Mesenteric fat pad (tissue), 1 donor: ENCODE data around the gene HES3. TPM values are rescaled to one million over a fixed set of nuclear protein-coding genes. Genes with fewer than 3 reads are reported as not detected.

Experiments used
- DNase-seq: peaks from one replicate; pipeline ENCODE4 v3.0.0-alpha.2; 2020; ENCODE audit warnings: low spot score
- long read RNA-seq: library from polyadenylated mRNA; unstranded; transcript quantifications from one replicate; pipeline ENCODE4 v2.0.0, GENCODE V29; 2020
- total RNA-seq: library from RNA; stranded (reverse); fragmentation: NEBNext Ultra II Directional; extraction: Animal tissue kit (Norgen Biotek cat#: 25700); gene quantifications from one replicate; pipeline ENCODE4 v1.2.1, GENCODE V29; 2021
- donor health status: DM: yes; HTN: yes; CAD: no.

HES3 gene, protein sequence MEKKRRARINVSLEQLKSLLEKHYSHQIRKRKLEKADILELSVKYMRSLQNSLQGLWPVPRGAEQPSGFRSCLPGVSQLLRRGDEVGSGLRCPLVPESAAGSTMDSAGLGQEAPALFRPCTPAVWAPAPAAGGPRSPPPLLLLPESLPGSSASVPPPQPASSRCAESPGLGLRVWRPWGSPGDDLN
- total RNA-seq: not detected
- long read RNA-seq: 0 reads

DNA sequence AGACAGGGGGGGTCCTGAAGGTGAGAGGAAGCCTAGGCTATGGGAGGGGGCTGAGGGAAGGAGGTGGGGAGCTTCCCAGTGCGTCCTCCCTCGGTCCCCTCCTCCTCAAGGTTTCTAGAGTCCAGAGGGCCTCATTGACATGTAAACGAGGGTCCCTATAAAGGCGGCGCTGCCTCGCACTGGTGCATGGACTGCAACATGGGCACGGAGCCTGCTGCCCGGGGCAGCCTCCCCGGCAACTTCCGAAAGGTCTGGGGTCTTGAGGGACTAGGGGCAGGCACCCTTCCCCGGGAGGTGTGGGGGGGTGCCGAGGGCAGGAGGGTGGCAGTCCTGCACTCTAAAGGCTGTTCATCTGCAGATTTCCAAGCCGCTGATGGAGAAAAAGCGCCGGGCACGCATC lies at the start of gene HES3:
HES3 (plus strand) TSS at position 187 of the 400 bp plus-strand sequence; CDS start at position 374, 187 bp downstream.
- no peak for DNase-seq

DNA sequence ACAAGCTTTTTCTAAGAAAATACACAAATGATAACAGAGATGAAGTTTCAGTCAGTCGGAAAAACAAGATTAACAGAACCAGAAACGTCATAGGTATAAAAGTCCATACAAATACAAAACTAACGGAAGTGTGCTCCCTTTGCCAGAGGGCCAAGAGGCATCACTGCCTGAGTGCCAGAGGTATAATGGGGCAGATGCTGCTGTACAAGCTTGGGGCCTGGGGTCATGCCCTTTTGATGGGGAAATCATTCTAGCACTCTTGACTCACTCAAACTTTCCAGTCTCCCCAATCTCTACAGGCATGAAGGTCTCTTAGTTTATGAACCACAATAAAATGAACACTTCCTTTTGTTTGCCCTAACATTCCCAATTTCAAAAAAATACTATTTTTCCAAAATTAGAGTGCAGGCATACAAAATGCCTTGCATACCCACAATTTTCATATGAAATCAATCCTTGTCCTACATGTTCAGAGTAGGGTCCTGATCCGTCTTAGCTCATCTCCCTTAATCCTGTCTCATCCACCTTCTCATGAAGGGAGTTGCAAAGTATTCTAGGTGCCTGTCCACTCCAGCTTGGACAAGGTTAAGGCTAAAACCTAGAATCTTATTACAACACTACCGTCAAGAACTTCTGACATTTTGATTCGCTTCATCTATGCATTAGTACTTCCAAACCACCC lies 46.1 kb upstream of the HES3 start:
- no peak for DNase-seq

- DNase-seq: no peak
Measured at GRCh38 chr1:6198646-6199297, 45.2 kb upstream of the HES3 start.

DNA sequence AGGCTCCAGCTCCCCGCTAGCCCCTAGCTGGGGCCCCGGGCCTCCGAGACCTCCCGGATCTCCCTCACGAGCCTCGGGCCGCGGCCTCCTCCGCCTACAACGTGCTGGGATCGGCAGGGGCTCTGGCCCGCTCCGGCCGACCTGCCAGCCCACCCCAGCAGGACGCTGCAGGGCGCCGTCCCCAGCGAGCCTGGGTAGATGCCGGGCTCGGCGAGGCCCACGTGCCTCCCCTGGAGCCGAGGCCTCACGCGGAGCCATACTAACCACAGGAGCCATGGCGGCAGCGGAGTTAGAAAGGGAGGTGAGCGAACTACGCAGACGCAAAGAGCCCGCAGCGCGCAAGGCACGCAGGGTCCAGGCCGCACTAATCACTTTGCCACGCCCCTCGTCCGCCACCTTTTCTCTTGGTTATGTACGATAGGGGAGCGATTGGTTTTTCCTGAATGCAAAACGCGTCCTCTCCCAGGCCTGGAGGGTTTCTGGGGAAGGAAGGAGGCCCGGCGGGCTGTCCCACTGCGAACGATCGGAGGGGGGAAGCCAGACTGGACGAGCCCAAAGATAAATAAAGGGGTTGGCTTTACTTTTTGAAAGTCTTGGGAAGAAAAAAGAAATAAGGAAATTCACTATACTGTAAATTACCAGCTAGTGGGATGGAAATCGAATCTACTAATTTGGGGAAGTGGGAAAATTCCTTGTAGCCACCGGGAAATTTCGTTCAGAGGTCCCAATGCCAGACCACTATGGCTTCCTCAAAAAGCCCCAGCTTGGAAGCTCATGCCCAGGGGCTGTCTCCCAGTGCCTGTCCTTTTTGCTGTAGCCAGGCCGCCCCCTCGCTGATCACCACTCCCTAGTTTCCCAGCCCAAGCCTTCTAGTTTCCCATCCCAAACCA lies 44.4 kb upstream of the HES3 start, which contains the start of gene RPL22:
RPL22 (minus strand) TSS at position 298 of the 890 bp plus-strand sequence; CDS start at position 276, 22 bp downstream.
- peak; percentile 96 for DNase-seq

- DNase-seq: no peak
Measured at GRCh38 chr1:6200188-6200809, 43.7 kb upstream of the HES3 start.

- no peak for DNase-seq
Measured at GRCh38 chr1:6202256-6202655, 41.7 kb upstream of the HES3 start.

DNA sequence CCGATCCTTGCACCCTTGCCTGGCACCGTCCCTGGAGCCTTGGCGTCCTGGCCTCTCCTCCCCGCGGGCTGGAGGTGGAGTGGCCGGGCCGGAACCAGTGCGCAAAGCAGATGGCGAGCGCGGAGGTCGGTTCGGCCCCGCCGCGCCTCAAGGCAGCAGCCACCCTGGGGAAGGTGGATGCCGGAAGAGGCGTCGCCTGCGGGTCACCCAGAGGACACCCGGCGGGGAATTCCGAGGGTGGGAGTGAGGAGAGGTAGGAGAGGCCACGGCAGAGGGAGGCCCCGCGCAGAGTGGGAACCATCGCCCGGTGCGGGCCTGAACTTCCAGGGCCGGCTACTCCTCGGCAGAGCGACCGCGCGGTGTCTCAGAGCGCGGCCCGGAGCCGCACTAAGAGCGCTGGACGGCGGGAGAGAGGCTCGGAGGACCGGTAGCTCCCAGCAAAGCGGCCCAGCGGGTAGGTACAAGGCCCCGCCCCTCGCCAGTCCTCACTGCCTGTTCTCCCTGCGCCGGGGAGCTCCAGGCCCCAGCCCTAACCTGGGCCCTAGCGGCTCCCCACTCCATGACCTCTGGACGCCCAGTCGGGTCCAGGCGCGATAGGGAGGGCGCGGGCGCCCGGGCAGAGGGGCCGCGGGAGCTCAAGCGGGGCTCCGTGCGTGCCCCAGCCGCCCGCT lies 38.0 kb upstream of the HES3 start, which contains the start of gene RNF207:
RNF207 (plus strand) TSS at position 271 of the 671 bp plus-strand sequence. CDS start 417 bp downstream, outside the sequence.
- DNase-seq: no peak

- DNase-seq: no peak
Measured at GRCh38 chr1:6206520-6206855, 37.5 kb upstream of the HES3 start.

DNA sequence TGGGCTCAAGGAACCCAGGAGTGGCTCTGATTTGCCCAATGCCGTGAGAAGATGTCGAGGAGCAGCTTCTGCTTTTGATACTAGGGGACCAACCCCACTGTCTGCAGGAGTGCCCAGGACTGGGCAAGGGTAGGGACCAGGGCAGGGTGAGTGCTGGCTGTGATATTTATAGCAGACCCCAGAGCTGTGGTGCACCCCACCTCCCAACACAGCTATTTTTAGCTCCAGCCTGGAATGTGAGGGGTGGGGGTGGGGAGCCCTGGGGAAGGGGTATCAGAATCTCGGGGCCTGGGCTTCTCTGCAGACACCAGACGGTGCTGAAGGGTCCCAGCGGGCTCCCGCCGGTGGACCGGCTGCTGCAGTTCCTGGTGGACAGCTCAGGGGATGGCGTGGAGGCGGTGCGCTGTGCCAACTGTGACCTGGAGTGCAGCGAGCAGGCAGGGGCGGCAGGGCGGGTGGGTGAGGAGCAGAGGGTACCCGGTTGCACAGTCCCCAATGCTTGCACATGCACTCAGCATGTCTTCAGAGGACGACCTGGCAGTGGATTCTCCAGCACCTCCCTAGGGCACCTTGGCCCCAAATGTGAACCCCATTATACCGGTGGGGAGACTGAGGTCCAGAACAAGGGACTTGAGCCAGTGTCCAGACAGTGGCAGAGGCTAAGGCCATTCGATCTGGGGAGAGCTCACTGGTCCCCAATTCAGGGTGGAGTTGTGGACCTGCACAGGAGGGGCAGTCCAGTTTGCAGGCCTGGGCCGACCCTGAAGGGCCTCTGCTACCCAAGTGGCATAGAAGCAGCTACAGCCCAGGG lies 36.7 kb upstream of the HES3 start:
- DNase-seq: no peak

- DNase-seq: no peak
Measured at GRCh38 chr1:6207921-6208320, 36.1 kb upstream of the HES3 start.

DNA sequence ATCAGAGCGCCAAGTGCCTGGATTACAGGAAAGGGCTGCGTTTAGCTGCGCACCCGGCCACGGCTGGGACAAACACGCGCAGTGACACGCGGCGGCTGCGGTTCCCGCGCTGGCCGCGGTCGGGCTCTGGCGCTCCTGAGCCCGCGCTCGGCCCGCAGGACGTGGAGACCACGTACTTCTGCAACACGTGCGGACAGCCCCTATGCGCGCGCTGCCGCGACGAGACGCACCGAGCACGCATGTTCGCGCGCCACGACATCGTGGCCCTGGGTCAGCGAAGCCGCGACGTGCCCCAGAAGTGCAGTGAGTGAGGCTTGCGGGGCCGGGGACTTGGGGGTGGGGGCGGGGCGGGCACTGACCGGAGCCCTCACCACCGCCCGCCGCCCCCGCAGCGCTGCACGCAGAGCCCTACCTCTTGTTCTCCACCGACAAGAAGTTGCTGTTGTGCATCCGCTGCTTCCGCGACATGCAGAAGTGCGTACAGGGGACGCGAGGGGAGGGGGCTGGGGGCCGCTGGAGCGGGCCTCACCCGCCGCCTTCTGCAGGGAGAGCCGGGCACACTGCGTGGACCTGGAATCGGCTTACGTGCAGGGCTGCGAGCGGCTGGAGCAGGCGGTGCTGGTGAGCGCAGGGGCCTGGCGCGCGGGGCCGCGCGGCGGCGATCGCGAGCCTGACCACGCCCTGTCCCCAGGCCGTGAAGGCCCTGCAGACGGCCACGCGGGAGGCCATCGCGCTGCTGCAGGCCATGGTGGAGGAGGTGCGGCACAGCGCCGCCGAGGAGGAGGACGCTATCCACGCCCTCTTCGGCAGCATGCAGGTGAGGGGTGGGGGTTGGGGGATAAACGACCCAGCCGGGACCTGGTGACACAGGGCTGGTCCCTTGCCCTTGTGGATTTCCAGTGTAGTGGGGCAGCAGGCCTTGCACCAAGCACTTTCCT lies 35.0 kb upstream of the HES3 start:
- no peak for DNase-seq

DNA sequence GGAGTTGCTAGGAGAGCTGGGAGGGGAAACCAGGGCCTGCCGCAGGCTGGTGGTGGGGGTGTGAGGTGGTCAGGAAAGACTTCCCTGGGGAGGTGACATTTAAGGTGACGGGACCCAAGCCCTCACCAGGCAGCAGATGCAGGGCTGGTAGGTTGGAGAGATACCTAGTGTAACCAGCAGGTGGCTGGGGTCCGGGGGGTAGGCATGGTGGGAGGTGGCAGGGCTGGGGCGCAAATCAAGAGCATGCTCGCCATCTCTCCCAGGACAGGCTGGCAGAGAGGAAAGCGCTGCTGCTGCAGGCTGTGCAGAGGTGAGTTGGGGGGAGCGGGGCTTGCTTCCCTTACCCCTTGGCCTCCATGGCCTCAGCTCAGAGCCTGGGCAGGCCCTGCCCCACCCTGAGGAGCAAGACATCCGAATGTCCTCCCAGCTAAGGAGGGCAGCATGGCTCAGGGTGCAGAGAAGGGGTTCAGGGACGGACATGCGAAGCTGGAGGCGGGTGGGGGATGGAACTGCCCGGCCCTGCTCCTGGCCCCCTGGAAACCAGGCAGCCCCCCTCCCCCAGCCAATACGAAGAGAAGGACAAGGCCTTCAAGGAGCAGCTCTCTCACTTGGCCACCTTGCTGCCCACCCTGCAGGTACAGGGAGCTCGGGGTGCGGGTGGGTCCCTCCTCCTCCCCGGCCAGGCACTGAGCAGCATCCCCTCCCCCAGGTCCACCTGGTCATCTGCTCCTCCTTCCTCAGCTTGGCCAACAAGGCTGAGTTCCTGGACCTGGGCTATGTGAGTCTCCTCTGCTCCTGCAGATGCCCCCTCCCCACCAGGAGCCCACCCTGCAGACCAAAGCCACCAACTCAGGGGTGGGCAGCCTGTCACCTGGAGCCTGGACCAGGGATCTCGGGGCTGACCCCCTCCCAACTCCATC lies 34.1 kb upstream of the HES3 start:
- DNase-seq: no peak

DNA sequence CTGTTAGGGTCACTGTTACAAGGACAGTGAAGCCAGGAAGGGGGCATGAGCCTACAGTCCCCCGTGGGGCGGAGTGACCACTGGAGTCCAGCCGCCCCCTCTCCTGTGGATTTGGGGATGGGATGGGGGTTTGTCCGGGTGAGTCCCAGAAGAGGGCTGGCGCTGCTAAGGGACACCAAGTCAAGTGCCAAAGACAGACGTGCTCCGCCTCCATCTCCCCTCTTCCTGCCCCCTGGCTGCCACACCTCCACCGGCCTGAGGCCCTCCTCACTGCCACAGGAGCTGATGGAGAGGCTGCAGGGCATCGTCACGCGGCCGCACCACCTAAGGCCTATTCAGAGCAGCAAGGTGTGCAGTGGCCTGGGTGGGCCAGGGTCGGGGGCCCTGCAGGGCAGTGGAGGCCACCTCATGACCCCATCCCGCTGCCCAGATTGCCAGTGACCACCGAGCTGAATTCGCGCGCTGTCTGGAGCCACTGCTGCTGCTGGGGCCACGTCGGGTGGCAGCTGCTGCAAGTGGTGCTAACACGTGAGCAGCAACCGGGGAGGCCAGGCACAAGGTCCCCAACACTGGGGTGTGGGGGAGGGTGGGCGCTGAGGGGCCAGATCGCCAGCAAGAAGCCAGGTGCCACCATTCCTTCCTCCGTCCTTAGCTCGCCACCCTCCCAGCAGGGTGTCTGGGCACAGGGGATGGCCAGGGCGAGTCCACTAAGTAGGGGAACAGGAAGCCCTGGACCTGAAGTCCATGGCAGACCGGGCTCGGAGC lies 33.2 kb upstream of the HES3 start:
- no peak for DNase-seq

DNA sequence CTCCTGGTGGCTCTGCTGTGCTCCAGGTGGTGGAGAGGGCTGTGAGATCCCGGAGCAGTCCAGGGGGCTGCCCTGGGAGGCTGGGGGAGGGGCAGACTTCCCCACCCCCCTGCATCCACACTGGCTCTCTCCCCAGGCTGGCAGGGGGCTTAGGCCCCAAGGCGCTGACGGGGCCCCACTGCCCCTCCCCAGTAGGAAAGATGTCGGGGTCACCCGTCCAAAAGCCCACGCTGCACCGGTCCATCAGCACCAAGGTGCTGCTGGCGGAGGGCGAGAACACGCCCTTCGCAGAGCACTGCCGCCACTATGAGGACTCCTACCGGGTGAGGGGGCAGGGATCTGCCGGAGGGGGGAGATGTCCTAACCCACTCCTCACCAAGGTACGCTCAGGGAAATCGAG lies 32.2 kb upstream of the HES3 start:
- no peak for DNase-seq

DNA sequence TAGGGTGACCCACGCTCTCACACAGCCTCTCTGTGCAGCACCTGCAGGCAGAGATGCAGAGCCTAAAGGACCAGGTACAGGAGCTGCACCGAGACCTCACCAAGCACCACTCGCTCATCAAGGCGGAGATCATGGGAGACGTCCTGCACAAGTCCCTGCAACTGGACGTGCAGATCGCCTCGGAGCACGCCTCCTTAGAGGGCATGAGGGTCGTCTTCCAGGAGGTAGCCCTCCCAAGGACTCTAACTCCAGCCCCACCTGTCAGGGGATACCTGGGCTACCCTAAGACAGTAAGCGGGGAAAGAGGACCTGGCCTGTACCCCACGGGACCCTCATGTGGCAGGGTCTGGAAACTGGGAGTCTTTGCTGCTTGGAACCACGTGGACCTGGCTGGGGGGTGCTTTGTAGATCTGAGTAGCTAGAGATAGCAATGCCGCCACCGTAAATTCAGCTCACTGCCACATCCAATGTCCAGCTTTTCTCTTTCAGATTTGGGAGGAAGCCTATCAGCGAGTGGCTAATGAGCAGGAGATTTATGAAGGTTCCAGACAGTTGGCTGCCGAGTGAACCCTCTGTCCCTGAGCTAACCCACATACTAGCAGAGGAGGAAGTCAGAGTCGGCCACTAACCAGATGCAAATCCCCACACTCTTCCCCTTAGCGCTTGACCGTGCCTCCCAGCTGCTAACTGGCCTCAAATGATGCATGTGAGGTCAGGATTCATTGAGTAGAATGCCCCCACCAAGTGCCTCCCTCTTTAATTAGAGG lies 31.6 kb upstream of the HES3 start:
- DNase-seq: no peak
